IPS-20b (cell line): Measurements from ENCODE around the gene MTRFR.

Source experiments
- H3K27ac ChIP-seq: one replicate; pipeline ENCODE4 v1.5.1; 2013; ENCODE audit warnings: low read length
- H3K27me3 ChIP-seq: 2 replicates; pipeline ENCODE4 v1.6.1; 2013; ENCODE audit warnings: mild to moderate bottlenecking, low read length, inconsistent platforms; ENCODE audit not compliant: insufficient read depth
- H3K36me3 ChIP-seq: 2 replicates; pipeline ENCODE4 v1.6.1; 2013; ENCODE audit warnings: low read depth, mild to moderate bottlenecking, inconsistent platforms, low read length, moderate library complexity; ENCODE audit not compliant: insufficient read depth
- H3K4me1 ChIP-seq: 2 replicates; pipeline ENCODE4 v1.6.1; 2013; ENCODE audit warnings: mild to moderate bottlenecking, control low read depth, inconsistent platforms, low read length, moderate library complexity; ENCODE audit not compliant: insufficient read depth
- H3K4me3 ChIP-seq: 2 replicates; pipeline ENCODE4 v1.5.1; 2013; ENCODE audit warnings: mild to moderate bottlenecking, low read length, inconsistent platforms
- H3K9ac ChIP-seq: 2 replicates; pipeline ENCODE4 v1.6.1; 2013; ENCODE audit warnings: low read depth, mild to moderate bottlenecking, inconsistent platforms, low read length, moderate library complexity
- H3K9me3 ChIP-seq: 2 replicates; pipeline ENCODE4 v1.6.1; 2013; ENCODE audit warnings: mild to moderate bottlenecking, low read depth, low read length, inconsistent platforms; ENCODE audit not compliant: insufficient read depth

Gene MTRFR

DNA sequence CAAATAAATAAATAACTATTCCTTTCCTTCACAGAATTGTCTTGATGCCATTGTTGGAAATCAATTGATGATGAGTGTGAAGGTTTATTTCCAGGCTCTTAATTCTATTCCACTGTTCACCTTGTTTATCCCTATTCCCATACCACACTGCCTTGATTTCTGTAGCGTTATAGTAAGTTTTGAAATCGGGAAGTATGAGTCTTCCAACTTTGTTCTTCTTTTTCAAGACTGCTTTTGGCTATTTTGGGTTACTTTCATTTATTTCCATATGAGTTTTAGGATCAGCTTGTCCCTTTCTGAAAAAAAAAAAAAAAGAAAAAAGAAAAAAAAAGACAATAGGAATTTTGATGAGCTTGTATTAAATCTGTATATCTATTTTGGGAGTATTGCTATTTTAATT, 47.7 kb downstream of the MTRFR start:
- H3K9me3 ChIP-seq = no peaks in the 10 kb centered on the region
- no peak overlapping the region for H3K9ac ChIP-seq
- H3K4me3 ChIP-seq = no peak overlapping the region
- H3K4me1 ChIP-seq = no peaks in the 10 kb centered on the region
- H3K36me3 ChIP-seq = no peaks in the 10 kb centered on the region
- H3K27me3 ChIP-seq = no peaks in the 10 kb centered on the region
- no peak overlapping the region for H3K27ac ChIP-seq

- Histone ChIP-seq H3K4me1 (no peaks in the 10 kb centered on the region; the same call in 1 of the 2 replicates), H3K4me3 (no peak overlapping the region), H3K27me3 (no peaks in the 10 kb centered on the region), H3K9me3 (no peaks in the 10 kb centered on the region), H3K36me3 (no peaks in the 10 kb centered on the region), H3K9ac (no peak overlapping the region), H3K27ac (no peak overlapping the region)
Measured at GRCh38 chr12:123282111-123282510, 48.9 kb downstream of the MTRFR start.

DNA sequence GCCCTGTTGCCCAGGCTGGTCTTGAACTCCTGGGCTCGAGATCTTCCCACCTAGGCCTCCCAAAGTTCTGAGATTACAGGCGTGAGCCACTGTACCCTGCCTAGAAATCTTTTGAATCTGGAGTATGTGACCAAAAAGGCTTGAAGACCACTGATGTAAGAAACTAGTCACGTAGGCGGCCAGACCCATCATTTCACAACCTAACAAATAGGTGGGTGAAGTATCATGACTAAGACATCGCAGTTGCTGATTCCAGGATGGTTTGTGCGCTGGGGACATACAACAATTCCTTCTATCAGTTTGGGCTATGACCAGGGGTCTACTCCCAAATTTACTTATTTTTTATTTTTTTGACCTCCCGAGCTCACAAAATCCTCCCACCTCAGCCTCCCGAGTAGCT, 50.2 kb downstream of the MTRFR start:
- no peak overlapping the region for H3K9ac ChIP-seq
- no peaks in the 10 kb centered on the region for H3K27me3 ChIP-seq
- no peak overlapping the region for H3K27ac ChIP-seq
- H3K36me3 ChIP-seq = no peaks in the 10 kb centered on the region
- H3K4me3 ChIP-seq = no peak overlapping the region
- no peaks in the 10 kb centered on the region for H3K9me3 ChIP-seq
- no peaks in the 10 kb centered on the region; the same call in 1 of the 2 replicates for H3K4me1 ChIP-seq

DNA sequence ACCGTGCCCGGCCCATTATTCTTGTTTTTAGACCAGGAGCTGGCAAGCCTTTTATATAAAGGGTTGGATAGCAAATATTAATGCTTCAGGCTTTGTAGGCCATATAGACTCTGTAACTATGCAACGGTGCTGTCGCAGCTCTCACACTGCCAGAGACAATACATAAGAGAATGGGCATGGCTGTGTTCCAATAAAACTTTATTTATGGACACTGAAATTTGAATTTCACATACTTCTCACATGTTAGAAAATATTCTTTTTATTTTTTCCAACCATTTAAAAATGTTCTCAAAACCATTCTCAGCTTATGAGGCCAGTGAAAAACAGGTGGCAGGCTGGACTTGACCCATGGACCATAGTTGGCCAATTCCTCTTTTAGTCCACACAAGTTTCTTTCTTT, 51.4 kb downstream of the MTRFR start:
- Histone ChIP-seq H3K4me3 (no peak overlapping the region), H3K9ac (no peak overlapping the region), H3K36me3 (0 out of 2 replicates have a peak, but pooled peaks cover 4% of the 10 kb centered on the region), H3K27me3 (no peaks in the 10 kb centered on the region), H3K4me1 (no peaks in the 10 kb centered on the region; the same call in 1 of the 2 replicates), H3K27ac (no peak overlapping the region), H3K9me3 (no peaks in the 10 kb centered on the region)

DNA sequence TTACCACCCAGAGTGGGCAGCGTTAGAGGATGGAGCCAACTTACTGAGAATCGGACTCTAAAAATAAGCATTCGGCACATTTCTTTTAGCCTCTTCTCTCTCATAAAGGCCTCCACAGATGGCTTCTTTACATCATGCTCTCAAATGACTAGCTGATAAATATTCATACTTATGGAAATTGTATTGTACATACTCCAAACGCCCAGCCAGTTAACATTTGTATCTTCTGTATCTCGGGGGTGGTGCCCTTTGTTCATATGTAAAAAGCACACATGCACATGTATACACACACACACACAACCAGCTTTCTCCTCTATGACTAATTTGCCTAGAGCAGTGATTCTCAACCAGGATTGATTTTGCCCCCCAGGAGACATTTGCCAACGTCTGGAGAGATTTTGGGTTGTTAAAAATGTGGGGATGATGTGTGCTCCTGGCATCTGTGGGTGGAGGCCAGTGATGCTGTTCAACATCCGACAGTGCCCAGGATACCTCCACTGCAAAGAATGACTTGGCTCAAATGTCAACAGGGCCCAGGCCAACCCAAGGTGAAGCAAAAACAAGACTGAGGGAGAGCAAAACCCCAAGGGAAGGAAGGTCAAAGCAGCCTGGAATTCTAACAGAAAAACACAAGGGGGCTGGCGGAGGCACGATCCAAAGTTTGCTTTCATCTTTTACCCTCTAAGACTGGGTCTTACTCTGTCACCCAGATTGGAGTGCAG, 53.6 kb downstream of the MTRFR start:
- Histone ChIP-seq H3K27me3 (no peaks in the 10 kb centered on the region), H3K9ac (no peak overlapping the region; the same call in 1 of the 2 replicates), H3K36me3 (peaks cover 18% of the 10 kb centered on the region; the same call in 1 of the 2 replicates), H3K9me3 (no peaks in the 10 kb centered on the region), H3K4me1 (no peaks in the 10 kb centered on the region; the same call in 1 of the 2 replicates), H3K4me3 (no peak overlapping the region), H3K27ac (no peak overlapping the region)

DNA sequence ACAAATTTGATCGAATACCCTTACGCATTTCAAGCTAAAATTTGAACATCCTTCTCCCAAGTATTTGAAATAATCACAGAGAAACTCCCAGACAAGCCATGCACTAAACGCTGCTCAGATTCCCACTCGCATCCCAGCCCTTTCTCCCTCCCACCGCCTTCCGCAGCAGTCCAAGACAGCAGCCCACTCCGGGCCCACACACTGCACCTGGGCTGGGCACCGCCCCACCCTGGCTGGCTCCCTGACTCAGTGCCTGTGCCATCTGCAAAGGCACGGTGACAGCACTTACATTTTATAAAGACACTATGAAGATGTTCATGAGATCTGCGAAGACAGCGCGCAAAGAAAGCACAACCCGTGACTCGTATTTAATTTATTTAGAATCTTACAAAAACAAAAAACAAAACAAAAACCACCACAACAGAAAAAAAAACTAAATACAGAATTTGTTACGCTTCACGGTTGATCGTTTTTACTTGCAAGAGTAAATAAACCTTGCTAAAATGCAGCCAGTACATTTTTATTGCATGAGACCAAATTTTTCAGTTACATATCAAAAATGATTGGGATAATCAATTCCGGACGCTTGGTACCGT, 55.6 kb downstream of the MTRFR start:
- Histone ChIP-seq H3K4me1 (no peaks in the 10 kb centered on the region; the same call in 1 of the 2 replicates), H3K9me3 (no peaks in the 10 kb centered on the region), H3K27ac (no peak overlapping the region), H3K27me3 (no peaks in the 10 kb centered on the region), H3K4me3 (no peak overlapping the region), H3K9ac (no peak overlapping the region), H3K36me3 (peaks cover 38% of the 10 kb centered on the region)

- Histone ChIP-seq H3K36me3 (peaks cover 49% of the 10 kb centered on the region), H3K27ac (no peak overlapping the region)
Measured at GRCh38 chr12:123289911-123290310, 56.7 kb downstream of the MTRFR start.

DNA sequence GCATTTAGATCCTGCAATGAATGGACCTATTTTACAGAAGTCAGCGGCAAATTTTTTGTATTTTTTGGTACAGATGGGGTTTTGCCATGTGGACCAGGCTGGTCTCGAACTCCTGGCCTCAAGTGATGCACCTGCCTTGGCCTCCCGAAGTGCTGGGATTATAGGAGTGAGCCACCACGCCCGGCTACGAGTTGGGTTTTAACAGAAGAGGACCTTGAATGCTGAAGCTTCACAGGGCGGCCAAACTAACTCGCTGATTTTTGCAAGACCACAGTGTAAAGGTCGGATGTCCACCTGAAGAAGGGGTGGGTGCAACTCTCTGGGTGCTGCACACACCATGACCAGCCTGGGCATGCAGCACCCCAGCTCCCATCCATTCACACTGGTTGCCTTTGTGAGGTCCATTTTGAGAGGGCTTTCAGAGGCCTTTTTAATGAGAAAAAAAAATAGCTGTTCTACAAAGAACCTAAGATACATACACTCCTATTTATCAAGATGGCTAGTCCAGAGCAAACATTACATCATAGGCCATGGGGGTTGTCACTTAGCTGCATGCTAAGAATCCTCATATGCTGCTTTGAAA, 60.0 kb downstream of the MTRFR start:
- Histone ChIP-seq H3K36me3 (peaks cover 81% of the 10 kb centered on the region), H3K27ac (no peak overlapping the region), H3K9ac (no peak overlapping the region), H3K27me3 (no peaks in the 10 kb centered on the region), H3K9me3 (no peaks in the 10 kb centered on the region), H3K4me1 (no peaks in the 10 kb centered on the region), H3K4me3 (no peak overlapping the region)

More at GRCh38 chr12:123289911-123290310, 56.7 kb downstream of the MTRFR start:
- Histone ChIP-seq H3K9ac (no peak overlapping the region), H3K4me3 (no peak overlapping the region), H3K9me3 (no peaks in the 10 kb centered on the region), H3K4me1 (no peaks in the 10 kb centered on the region; the same call in 1 of the 2 replicates), H3K27me3 (no peaks in the 10 kb centered on the region)

DNA sequence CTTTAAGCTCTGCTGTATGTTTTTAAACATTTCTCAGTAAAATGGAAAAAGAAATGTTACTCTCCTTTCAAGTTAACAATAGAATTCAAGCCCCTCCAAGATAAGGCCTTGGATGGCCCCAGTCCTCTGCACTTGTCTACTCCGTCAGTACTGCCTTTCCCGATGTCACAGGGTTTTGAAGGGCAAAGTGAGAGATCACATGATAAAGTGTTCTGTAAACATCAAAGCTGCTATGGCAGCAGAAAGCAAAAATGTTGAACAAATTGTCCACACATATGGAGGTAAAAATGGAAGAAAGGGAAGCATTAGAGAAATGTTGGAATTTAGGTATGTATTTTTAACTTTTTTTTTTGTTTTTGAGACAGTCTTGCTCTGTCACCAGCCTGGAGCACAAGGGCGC, 71.9 kb downstream of the MTRFR start:
- Histone ChIP-seq H3K27me3 (no peaks in the 10 kb centered on the region), H3K27ac (no peak overlapping the region), H3K4me3 (no peak overlapping the region), H3K4me1 (no peaks in the 10 kb centered on the region), H3K9me3 (no peaks in the 10 kb centered on the region), H3K9ac (no peak overlapping the region), H3K36me3 (peaks cover 95% of the 10 kb centered on the region)

GRCh38 chr12:123306200-123306599, 73.0 kb downstream of the MTRFR start:
- Histone ChIP-seq H3K27me3 (no peaks in the 10 kb centered on the region), H3K9me3 (no peaks in the 10 kb centered on the region), H3K9ac (no peak overlapping the region), H3K4me1 (no peaks in the 10 kb centered on the region), H3K36me3 (peaks cover 100% of the 10 kb centered on the region), H3K27ac (no peak overlapping the region), H3K4me3 (no peak overlapping the region)
